ENCODE results near the gene EEF2K. TPM values are rescaled to one million over a fixed set of nuclear protein-coding genes. Genes with fewer than 3 reads are reported as not detected.

Gene EEF2K
- total RNA-seq, 2 experiments from 2014 or later, result 10.1 to 13.2 TPM

- ATAC-seq (ENCODE audit: poor library complexity) (no peak), DNase-seq (no peak)
- Histone ChIP-seq H3K27ac (ENCODE audit: low read depth in 1 of 2, low read length in 2 of 2) (no peak overlapping the region), H3K36me3 (ENCODE audit: insufficient read depth, low read length) (peaks cover 5% of the 10 kb centered on the region), H3K27me3 (ENCODE audit: control insufficient read depth in 1 of 2, insufficient read depth in 2 of 2, low read length in 2 of 2) (no peaks in the 10 kb centered on the region), H3K4me3 (ENCODE audit: low read length) (no peak overlapping the region), H3K4me1 (ENCODE audit: insufficient read depth, low read length) (peaks cover 26% of the 10 kb centered on the region), H3K9me3 (ENCODE audit: control insufficient read depth in 1 of 2, insufficient read depth in 1 of 2, low read length in 2 of 2) (no peaks in the 10 kb centered on the region)
- no peak overlapping the region for H3K4me3 Mint-ChIP-seq
- intact Hi-C loops (cut with DNase I, micrococcal nuclease), result no loop called here
- H3K9me3 Mint-ChIP-seq, result no peaks in the 10 kb centered on the region
- H3K36me3 Mint-ChIP-seq (ENCODE audit: low read depth), result peaks cover 26% of the 10 kb centered on the region
- H3K4me1 Mint-ChIP-seq (ENCODE audit: low read depth), result peaks cover 36% of the 10 kb centered on the region
- TF ChIP-seq CTCF (IDR thresholded peaks at IDR 0.05), result no peak
- H3K27ac Mint-ChIP-seq, result no peak overlapping the region
- CTCF ChIA-PET, result interaction anchor here (0.6 kb wide), 1 partner anchor 186 kb away, joined by 3 read pairs; no protein-coding TSS in a partner anchor
- H3K27me3 Mint-ChIP-seq, result no peaks in the 10 kb centered on the region
- POLR2A ChIA-PET, result no interaction called here
These were observed 4.2 kb downstream of the EEF2K start for GRCh38 chr16:22210285-22210684.

- H3K27ac ChIP-seq (ENCODE audit: low read depth in 1 of 2, low read length in 2 of 2), result no peak overlapping the region
- POLR2A ChIA-PET, result no interaction called here
- no peaks in the 10 kb centered on the region for H3K27me3 ChIP-seq (ENCODE audit: control insufficient read depth in 1 of 2, insufficient read depth in 2 of 2, low read length in 2 of 2)
- H3K4me1 Mint-ChIP-seq (ENCODE audit: low read depth), result peaks cover 31% of the 10 kb centered on the region
- no peak for ATAC-seq (ENCODE audit: poor library complexity)
- intact Hi-C loops (cut with DNase I, micrococcal nuclease), result no loop called here
- CTCF ChIA-PET, result no interaction called here
- no peak overlapping the region for H3K4me3 ChIP-seq (ENCODE audit: low read length)
- TF ChIP-seq CTCF (IDR thresholded peaks at IDR 0.05), result no peak
- no peaks in the 10 kb centered on the region for H3K9me3 Mint-ChIP-seq
- peaks cover 22% of the 10 kb centered on the region for H3K36me3 Mint-ChIP-seq (ENCODE audit: low read depth)
- no peaks in the 10 kb centered on the region for H3K27me3 Mint-ChIP-seq
- DNase-seq, result no peak
- H3K4me1 ChIP-seq (ENCODE audit: insufficient read depth, low read length), result peaks cover 24% of the 10 kb centered on the region
- H3K9me3 ChIP-seq (ENCODE audit: control insufficient read depth in 1 of 2, insufficient read depth in 1 of 2, low read length in 2 of 2), result no peaks in the 10 kb centered on the region
- H3K27ac Mint-ChIP-seq, result no peak overlapping the region
- H3K36me3 ChIP-seq (ENCODE audit: insufficient read depth, low read length), result peaks cover 5% of the 10 kb centered on the region
- no peak overlapping the region for H3K4me3 Mint-ChIP-seq
These were observed 4.8 kb downstream of the EEF2K start for GRCh38 chr16:22210854-22211253.

- Mint-ChIP-seq H3K27ac (no peak overlapping the region), H3K4me3 (no peak overlapping the region), H3K27me3 (no peaks in the 10 kb centered on the region), H3K36me3 (ENCODE audit: low read depth) (peaks cover 22% of the 10 kb centered on the region), H3K4me1 (ENCODE audit: low read depth) (peaks cover 19% of the 10 kb centered on the region), H3K9me3 (no peaks in the 10 kb centered on the region)
- Histone ChIP-seq H3K4me1 (ENCODE audit: insufficient read depth, low read length) (peaks cover 7% of the 10 kb centered on the region), H3K9me3 (ENCODE audit: control insufficient read depth in 1 of 2, insufficient read depth in 1 of 2, low read length in 2 of 2) (no peaks in the 10 kb centered on the region), H3K36me3 (ENCODE audit: insufficient read depth, low read length) (peaks cover 5% of the 10 kb centered on the region), H3K4me3 (ENCODE audit: low read length) (no peak overlapping the region), H3K27ac (ENCODE audit: low read depth in 1 of 2, low read length in 2 of 2) (no peak overlapping the region), H3K27me3 (ENCODE audit: control insufficient read depth in 1 of 2, insufficient read depth in 2 of 2, low read length in 2 of 2) (no peaks in the 10 kb centered on the region)
- intact Hi-C loops (cut with DNase I, micrococcal nuclease), result no loop called here
- ATAC-seq (ENCODE audit: poor library complexity), result no peak
- ChIA-PET POLR2A (no interaction called here), CTCF (no interaction called here)
- DNase-seq, result no peak
- TF ChIP-seq CTCF (IDR thresholded peaks at IDR 0.05), result no peak
These were observed 7.2 kb downstream of the EEF2K start for GRCh38 chr16:22213236-22213635.
